ENCODE results near the gene GAMT. TPM values are rescaled to one million over a fixed set of nuclear protein-coding genes. Genes with fewer than 3 reads are reported as not detected.

The GAMT gene
- total RNA-seq, 1 donor from 2014 or later: 41.5 TPM

- no peaks in the 10 kb centered on the region for H3K9me3 Mint-ChIP-seq
- peaks cover 2% of the 10 kb centered on the region for H3K4me1 Mint-ChIP-seq
- peaks cover 11% of the 10 kb centered on the region for H3K36me3 Mint-ChIP-seq
- H3K4me3 Mint-ChIP-seq: peak overlapping the region; percentile 24
- H3K27me3 Mint-ChIP-seq (ENCODE audit: low read depth): peaks cover 52% of the 10 kb centered on the region
- no peak overlapping the region for H3K27ac Mint-ChIP-seq
- peak; percentile 62 to 76 for DNase-seq (ENCODE audit: low spot score in 2 of 2, unreplicated experiment in 2 of 2)
- no peak for TF ChIP-seq CTCF (IDR thresholded peaks at IDR 0.05; ENCODE audit: unreplicated experiment)
Observed at GRCh38 chr19:1445932-1446712, 44.8 kb upstream of the GAMT start.

GRCh38 chr19:1445185-1445931 is 44.0 kb upstream of the GAMT start:
- Mint-ChIP-seq H3K27me3 (ENCODE audit: low read depth) (peaks cover 45% of the 10 kb centered on the region), H3K36me3 (peaks cover 17% of the 10 kb centered on the region), H3K4me1 (peaks cover 7% of the 10 kb centered on the region), H3K9me3 (no peaks in the 10 kb centered on the region), H3K4me3 (peak overlapping the region; percentile 62), H3K27ac (no peak overlapping the region)
- peak; percentile 64 to 84 for DNase-seq (ENCODE audit: low spot score in 2 of 2, unreplicated experiment in 2 of 2)
- TF ChIP-seq CTCF (IDR thresholded peaks at IDR 0.05; ENCODE audit: unreplicated experiment): peak; percentile 74

- Mint-ChIP-seq H3K27me3 (ENCODE audit: low read depth) (peaks cover 15% of the 10 kb centered on the region), H3K4me3 (peak overlapping the region; percentile 100), H3K9me3 (no peaks in the 10 kb centered on the region), H3K36me3 (peaks cover 19% of the 10 kb centered on the region), H3K27ac (no peak overlapping the region), H3K4me1 (peaks cover 12% of the 10 kb centered on the region)
- DNase-seq (ENCODE audit: low spot score in 2 of 2, unreplicated experiment in 2 of 2): no peak
- no peak for TF ChIP-seq CTCF (IDR thresholded peaks at IDR 0.05; ENCODE audit: unreplicated experiment)
Observed at GRCh38 chr19:1441677-1442438, 40.5 kb upstream of the GAMT start.

- H3K36me3 Mint-ChIP-seq: peaks cover 19% of the 10 kb centered on the region
Observed at GRCh38 chr19:1441022-1441426, 39.7 kb upstream of the GAMT start.

More at GRCh38 chr19:1441022-1441426, 39.7 kb upstream of the GAMT start:
- no peak for TF ChIP-seq CTCF (IDR thresholded peaks at IDR 0.05; ENCODE audit: unreplicated experiment)
- Mint-ChIP-seq H3K4me1 (peaks cover 12% of the 10 kb centered on the region), H3K4me3 (peak overlapping the region; percentile 100), H3K27me3 (ENCODE audit: low read depth) (peaks cover 12% of the 10 kb centered on the region), H3K27ac (no peak overlapping the region), H3K9me3 (no peaks in the 10 kb centered on the region)
- no peak for DNase-seq (ENCODE audit: low spot score in 2 of 2, unreplicated experiment in 2 of 2)
